ENCODE results near the gene SH3GL1.

The SH3GL1 gene

DNA sequence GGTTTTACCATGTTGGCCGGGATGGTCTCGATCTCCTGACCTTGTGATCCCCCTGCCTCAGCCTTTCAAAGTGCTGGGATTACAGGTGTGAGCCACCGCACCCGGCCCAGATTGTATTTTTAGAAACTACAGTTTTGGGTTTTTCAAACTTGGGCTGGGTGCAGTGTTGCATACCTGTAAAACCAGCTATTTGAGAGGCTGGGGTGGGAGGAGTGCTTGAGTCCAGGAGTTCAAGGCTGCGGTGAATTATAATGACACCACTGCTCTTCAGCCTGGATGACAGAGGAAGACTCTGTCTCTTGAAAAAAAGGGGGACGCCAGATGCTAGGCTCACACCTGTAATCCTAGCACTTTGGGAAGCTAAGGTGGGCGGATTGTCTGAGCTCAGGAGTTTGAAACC, 6.3 kb upstream of the SH3GL1 start:
- no peak overlapping the region for H3K27ac ChIP-seq (ENCODE audit: low read length)
- H3K4me1 ChIP-seq (ENCODE audit: control insufficient read depth, low read depth, low read length): peaks cover 32% of the 10 kb centered on the region
- H3K36me3 ChIP-seq (ENCODE audit: control insufficient read depth, low read depth, low read length): peaks cover 47% of the 10 kb centered on the region
- no peak overlapping the region for H3K9ac ChIP-seq (ENCODE audit: low read length)
- H3K9me3 ChIP-seq (ENCODE audit: control insufficient read depth, low read depth, low read length): no peaks in the 10 kb centered on the region
- H3K4me3 ChIP-seq (ENCODE audit: low read length): no peak overlapping the region
- no peaks in the 10 kb centered on the region for H3K27me3 ChIP-seq (ENCODE audit: control insufficient read depth, insufficient read depth, low read length)

DNA sequence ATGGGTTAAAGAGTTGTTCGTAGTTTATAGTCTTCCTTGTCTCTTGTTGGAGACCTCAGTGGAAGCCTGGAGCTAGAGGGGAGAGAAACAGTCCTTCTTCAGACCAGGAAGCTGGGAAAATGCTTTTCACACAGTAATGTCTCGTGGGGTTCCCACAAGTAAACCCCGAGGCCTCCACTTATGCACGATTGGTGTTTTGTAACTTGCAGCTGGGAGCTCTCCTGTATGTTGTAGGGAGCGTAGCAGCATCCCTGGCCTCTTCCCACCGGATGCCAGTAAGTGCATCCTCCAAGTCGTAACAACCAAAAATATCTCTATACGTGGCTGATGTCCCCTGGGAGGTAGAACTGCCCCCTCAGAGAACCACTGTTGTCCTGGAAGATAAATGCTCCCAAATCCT, 5.6 kb upstream of the SH3GL1 start:
- no peak overlapping the region for H3K27ac ChIP-seq (ENCODE audit: low read length)
- peaks cover 34% of the 10 kb centered on the region for H3K4me1 ChIP-seq (ENCODE audit: control insufficient read depth, low read depth, low read length)
- no peaks in the 10 kb centered on the region for H3K9me3 ChIP-seq (ENCODE audit: control insufficient read depth, low read depth, low read length)
- H3K4me3 ChIP-seq (ENCODE audit: low read length): no peak overlapping the region
- no peaks in the 10 kb centered on the region for H3K27me3 ChIP-seq (ENCODE audit: control insufficient read depth, insufficient read depth, low read length)
- peaks cover 42% of the 10 kb centered on the region for H3K36me3 ChIP-seq (ENCODE audit: control insufficient read depth, low read depth, low read length)
- H3K9ac ChIP-seq (ENCODE audit: low read length): no peak overlapping the region

DNA sequence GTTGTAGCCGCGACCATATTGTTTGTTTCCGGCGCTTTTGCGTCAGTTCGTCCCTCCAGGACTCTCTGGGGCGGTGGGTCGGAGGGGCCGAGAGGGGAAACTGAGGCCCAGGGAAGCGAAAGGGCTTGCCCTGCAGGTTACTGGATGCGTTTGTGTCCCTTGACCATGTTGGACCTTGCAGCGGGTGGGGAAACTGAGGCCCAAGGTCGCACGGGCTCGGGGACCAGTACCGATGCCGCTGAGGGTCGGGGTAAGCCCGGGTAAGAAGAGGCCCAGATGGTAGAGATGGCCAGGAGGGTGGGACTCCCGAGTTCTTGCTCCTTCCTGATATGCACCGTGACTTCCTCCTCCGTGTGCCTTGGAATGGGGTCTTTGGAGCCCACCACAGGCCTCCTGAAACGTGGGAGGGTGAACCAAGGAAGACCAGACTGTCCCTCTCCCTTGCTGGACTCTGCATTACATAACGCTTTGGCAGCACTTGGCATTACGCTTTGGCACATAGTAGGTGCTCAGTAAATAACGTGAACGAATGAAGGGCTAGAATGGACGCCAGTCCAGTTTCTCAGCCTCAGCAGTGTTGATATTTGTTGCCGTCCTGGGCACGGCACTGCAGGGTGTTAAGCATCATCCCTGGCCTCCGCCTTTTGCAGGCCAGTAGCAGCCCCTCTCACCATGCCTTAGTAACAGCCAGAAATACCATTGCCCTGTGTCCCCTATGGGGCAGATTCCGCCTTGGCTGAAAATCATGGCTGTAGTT, 2.8 kb upstream of the SH3GL1 start:
- H3K27me3 ChIP-seq (ENCODE audit: control insufficient read depth, insufficient read depth, low read length): no peaks in the 10 kb centered on the region
- peak overlapping the region; percentile 99 for H3K9ac ChIP-seq (ENCODE audit: low read length)
- H3K4me1 ChIP-seq (ENCODE audit: control insufficient read depth, low read depth, low read length): peaks cover 22% of the 10 kb centered on the region
- no peaks in the 10 kb centered on the region for H3K9me3 ChIP-seq (ENCODE audit: control insufficient read depth, low read depth, low read length)
- peak overlapping the region; percentile 98 for H3K4me3 ChIP-seq (ENCODE audit: low read length)
- peak overlapping the region; percentile 90 for H3K27ac ChIP-seq (ENCODE audit: low read length)
- peaks cover 26% of the 10 kb centered on the region for H3K36me3 ChIP-seq (ENCODE audit: control insufficient read depth, low read depth, low read length)

DNA sequence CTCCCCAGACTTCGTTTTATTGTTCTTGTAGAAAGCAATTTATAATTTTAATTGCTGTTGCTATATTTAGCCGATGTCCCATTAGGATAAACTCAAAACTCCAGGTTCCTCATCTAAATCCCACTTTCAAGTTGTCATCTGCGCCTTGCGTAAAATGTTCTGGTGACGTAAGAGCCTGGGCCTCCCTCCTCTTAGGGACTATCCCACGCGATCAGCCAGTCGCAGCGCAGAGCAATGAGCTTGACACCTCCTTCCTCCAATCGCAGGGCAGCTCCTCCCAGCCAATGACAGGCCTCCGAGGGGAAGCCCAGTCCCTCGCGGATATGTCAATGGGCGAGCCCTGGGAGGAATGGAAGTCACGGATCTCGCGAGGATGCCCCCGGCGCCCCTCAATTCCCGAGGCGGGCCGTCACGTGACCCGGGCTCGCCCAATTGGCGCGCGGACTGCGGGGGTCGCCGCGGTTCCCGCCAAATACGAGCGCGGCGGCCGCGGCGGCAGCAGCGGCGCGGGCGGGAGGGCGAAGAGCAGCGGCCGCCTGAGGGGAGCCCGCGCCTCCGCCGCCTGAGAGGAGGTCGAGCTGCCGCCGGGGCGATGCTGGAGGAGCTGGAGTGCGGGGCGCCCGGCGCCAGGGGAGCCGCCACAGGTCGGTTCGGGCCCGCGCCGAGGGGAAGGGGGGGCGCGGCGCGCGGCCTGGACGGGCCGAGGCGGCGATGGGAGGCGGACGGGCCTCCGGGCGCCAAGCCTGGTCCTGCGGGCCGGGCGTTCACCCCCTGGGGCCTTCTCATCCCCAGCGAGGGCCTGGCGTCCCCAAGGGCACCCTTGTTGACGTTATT, 2.0 kb upstream of the SH3GL1 start, which contains the start of gene CHAF1A:
CHAF1A (plus strand) TSS at position 470 of the 834 bp plus-strand sequence; CDS start at position 593, 123 bp downstream.
- peaks cover 26% of the 10 kb centered on the region for H3K36me3 ChIP-seq (ENCODE audit: control insufficient read depth, low read depth, low read length)
- H3K9ac ChIP-seq (ENCODE audit: low read length): peak within 1 kb of the TSS; percentile 99
- no peaks in the 10 kb centered on the region for H3K27me3 ChIP-seq (ENCODE audit: control insufficient read depth, insufficient read depth, low read length)
- H3K27ac ChIP-seq (ENCODE audit: low read length): peak within 1 kb of the TSS; percentile 90
- H3K9me3 ChIP-seq (ENCODE audit: control insufficient read depth, low read depth, low read length): no peaks in the 10 kb centered on the region
- H3K4me3 ChIP-seq (ENCODE audit: low read length): peak within 1 kb of the TSS; percentile 98
- H3K4me1 ChIP-seq (ENCODE audit: control insufficient read depth, low read depth, low read length): peaks cover 22% of the 10 kb centered on the region

DNA sequence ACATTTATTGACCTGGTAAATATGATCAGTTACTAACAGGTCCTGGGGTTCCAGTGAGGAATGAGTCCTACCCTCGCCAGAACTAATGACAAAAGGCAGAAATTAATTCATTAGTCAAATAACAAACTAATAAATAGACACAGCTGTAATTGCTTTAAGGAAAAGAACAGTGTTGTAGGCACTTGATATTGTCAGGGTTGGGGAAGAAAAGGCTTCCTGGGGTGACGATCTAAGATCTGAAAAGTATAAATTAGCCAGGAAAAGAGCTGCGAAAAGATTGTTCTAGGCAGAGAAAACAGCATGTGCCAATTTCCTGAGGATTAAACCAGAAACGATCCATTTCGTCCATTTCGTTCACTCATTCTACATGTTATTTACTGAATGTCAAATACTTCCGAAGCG, 1.4 kb upstream of the SH3GL1 start:
- Histone ChIP-seq H3K36me3 (ENCODE audit: control insufficient read depth, low read depth, low read length) (peaks cover 21% of the 10 kb centered on the region), H3K9ac (ENCODE audit: low read length) (peak overlapping the region; percentile 41), H3K27ac (ENCODE audit: low read length) (peak overlapping the region; percentile 19), H3K9me3 (ENCODE audit: control insufficient read depth, low read depth, low read length) (no peaks in the 10 kb centered on the region), H3K4me1 (ENCODE audit: control insufficient read depth, low read depth, low read length) (peaks cover 22% of the 10 kb centered on the region), H3K27me3 (ENCODE audit: control insufficient read depth, insufficient read depth, low read length) (no peaks in the 10 kb centered on the region), H3K4me3 (ENCODE audit: low read length) (peak overlapping the region; percentile 44)

DNA sequence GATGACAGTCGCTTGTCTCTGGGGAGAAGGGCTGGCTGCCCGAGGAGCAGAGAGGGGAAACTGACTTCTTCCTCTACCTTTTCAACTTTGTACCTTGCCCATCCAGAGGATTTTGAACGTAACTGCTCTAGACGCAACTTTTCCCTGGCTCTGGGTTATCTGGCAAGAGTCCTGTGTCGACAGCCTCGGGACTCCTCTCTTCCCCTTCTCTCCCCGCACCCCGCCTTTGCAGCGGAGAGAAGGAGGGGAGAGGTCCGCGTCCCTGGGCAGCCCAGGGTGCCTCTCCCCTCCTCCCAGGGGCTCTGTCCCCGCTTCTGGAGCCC, 574 bp downstream of the SH3GL1 start:
- Histone ChIP-seq H3K36me3 (ENCODE audit: control insufficient read depth, low read depth, low read length) (peaks cover 7% of the 10 kb centered on the region), H3K4me1 (ENCODE audit: control insufficient read depth, low read depth, low read length) (peaks cover 17% of the 10 kb centered on the region), H3K27me3 (ENCODE audit: control insufficient read depth, insufficient read depth, low read length) (no peaks in the 10 kb centered on the region), H3K9ac (ENCODE audit: low read length) (peak overlapping the region; percentile 80), H3K4me3 (ENCODE audit: low read length) (peak overlapping the region; percentile 87), H3K9me3 (ENCODE audit: control insufficient read depth, low read depth, low read length) (no peaks in the 10 kb centered on the region), H3K27ac (ENCODE audit: low read length) (no peak overlapping the region)

DNA sequence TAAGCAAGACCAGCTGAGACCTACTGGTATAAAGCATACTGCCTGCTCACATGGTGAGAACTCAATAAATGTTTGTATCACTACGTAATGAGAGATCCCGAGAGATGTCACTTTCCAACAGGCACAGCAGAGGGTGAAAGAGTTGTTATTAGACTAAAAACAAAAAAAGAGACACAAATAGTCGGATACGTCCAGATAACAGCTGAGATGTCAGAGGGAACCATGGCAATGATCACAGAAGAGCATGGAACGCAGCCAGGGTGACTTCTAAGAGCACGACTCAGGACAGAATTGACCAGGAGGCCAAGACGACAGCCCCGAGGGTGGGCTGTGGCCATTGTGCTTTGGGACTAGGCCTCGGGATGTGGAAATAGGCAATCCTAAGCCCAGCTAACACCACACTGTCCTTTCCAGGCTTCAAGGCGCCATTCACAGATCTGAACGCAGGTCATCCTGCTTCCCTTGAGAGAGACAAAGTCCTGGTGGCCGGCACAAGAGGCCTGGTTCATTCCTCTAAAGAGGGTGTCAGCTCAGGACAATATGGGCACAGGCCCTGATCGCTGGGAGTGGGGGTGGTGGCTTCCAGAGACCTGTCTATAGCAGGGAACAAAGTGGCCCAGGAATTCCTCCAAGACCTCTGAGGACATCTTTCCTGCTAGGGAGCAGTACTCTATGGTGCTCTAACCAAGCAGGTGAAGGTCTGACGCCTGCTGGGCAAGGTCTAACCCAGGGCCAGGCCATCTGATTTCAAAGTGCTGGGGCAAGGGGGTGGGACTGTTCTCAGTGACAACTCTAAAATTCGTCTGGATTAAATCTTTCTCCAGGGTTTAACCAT, 3.2 kb downstream of the SH3GL1 start:
- Histone ChIP-seq H3K4me3 (ENCODE audit: low read length) (no peak overlapping the region), H3K9ac (ENCODE audit: low read length) (no peak overlapping the region), H3K36me3 (ENCODE audit: control insufficient read depth, low read depth, low read length) (no peaks in the 10 kb centered on the region), H3K27ac (ENCODE audit: low read length) (no peak overlapping the region), H3K27me3 (ENCODE audit: control insufficient read depth, insufficient read depth, low read length) (no peaks in the 10 kb centered on the region), H3K9me3 (ENCODE audit: control insufficient read depth, low read depth, low read length) (no peaks in the 10 kb centered on the region), H3K4me1 (ENCODE audit: control insufficient read depth, low read depth, low read length) (peaks cover 10% of the 10 kb centered on the region)

DNA sequence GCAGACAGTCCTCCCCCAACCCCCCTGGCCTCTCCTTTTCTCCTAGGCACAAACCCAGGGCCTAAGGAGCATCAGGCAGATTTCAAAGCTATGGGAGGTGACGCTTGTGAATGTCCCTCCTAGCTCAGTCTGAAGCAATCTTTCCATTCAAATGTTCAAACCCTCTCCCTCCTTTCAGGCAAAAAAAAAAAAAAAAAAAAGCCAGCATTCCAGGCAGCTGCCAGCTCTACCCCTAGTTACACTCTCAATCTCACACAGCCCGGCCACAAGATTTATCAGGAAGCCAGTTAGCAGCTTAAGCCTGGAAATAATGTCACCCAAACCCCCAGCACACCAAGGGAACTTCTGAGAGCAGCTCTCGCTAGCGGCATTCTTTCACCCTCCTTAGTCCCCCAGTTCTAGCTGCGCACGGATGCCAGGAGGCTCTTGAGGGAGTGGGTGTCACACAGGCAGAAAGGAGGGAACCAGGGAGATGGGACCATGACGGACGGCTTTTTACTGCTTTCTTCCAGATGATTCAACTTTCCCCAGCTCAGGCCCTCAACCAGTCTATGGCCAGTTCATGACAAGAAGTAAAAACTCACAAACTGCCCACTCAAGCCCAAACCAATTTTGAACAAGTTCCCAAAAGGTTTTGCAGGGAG, 6.3 kb downstream of the SH3GL1 start:
- no peak overlapping the region for H3K9ac ChIP-seq (ENCODE audit: low read length)
- H3K9me3 ChIP-seq (ENCODE audit: control insufficient read depth, low read depth, low read length): no peaks in the 10 kb centered on the region
- peaks cover 21% of the 10 kb centered on the region for H3K4me1 ChIP-seq (ENCODE audit: control insufficient read depth, low read depth, low read length)
- H3K27me3 ChIP-seq (ENCODE audit: control insufficient read depth, insufficient read depth, low read length): no peaks in the 10 kb centered on the region
- no peaks in the 10 kb centered on the region for H3K36me3 ChIP-seq (ENCODE audit: control insufficient read depth, low read depth, low read length)
- no peak overlapping the region for H3K27ac ChIP-seq (ENCODE audit: low read length)
- H3K4me3 ChIP-seq (ENCODE audit: low read length): no peak overlapping the region

DNA sequence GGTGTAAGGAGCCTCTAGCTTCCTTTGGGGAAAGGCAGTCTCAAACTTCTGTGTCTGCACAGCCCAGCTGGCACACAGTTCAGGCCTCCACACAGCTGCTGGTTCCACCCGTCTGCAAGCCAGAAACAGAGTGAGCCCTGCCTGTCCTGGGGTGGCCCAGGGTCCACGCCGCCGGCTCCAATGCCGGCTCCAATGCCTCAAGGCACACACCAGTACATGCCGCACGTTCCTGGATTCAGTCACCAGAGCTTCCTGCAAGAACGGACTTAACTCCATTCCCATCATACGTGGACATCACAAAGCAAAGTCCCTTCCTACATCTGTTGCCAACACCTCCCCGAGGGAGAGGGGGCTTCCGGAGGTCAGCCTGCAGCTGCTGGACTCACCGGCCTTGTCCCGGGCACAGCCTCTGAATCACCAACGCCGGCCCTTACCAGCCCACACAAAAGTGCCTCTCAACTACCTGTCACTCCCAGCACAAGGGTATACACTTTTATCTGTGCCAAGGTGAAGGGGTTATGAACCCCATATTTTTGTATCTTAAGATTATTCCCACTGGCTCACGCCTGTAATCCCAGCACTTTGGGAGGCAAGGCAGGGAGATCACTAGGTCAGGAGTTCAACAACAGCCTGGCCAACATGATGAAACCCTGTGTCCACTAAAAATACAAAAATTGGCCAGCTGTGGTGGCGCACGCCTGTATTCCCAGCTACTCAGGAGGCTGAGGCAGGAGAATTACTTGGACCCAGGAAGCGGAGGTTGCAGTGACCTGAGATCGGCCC, 8.5 kb downstream of the SH3GL1 start:
- H3K27me3 ChIP-seq (ENCODE audit: control insufficient read depth, insufficient read depth, low read length): no peaks in the 10 kb centered on the region
- H3K27ac ChIP-seq (ENCODE audit: low read length): no peak overlapping the region
- no peaks in the 10 kb centered on the region for H3K9me3 ChIP-seq (ENCODE audit: control insufficient read depth, low read depth, low read length)
- H3K4me1 ChIP-seq (ENCODE audit: control insufficient read depth, low read depth, low read length): peaks cover 26% of the 10 kb centered on the region
- H3K36me3 ChIP-seq (ENCODE audit: control insufficient read depth, low read depth, low read length): no peaks in the 10 kb centered on the region
- no peak overlapping the region for H3K9ac ChIP-seq (ENCODE audit: low read length)
- H3K4me3 ChIP-seq (ENCODE audit: low read length): no peak overlapping the region

DNA sequence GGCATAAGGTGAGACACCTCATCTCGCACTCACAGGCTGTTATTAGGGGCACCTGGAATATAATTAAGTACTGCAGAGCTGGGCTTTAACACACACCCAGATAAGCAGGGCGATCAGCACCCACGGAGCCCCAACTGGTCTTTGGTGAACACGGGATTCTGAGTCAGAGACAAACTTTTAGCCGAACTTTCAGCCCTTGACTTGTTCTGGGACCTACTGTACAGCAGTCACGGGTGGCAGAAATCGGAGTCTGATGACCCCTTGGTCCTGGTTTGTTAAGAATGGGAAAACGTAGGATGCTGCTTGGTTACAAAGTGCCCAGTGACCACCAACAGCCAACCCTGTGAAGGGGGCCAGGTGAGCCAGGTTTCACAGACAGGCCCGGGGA, 9.0 kb downstream of the SH3GL1 start:
- no peak overlapping the region for H3K4me3 ChIP-seq (ENCODE audit: low read length)
- H3K9ac ChIP-seq (ENCODE audit: low read length): no peak overlapping the region
- H3K27ac ChIP-seq (ENCODE audit: low read length): no peak overlapping the region

More for the DNA sequence above, 9.0 kb downstream of the SH3GL1 start:
- Histone ChIP-seq H3K9me3 (ENCODE audit: control insufficient read depth, low read depth, low read length) (no peaks in the 10 kb centered on the region), H3K4me1 (ENCODE audit: control insufficient read depth, low read depth, low read length) (peaks cover 26% of the 10 kb centered on the region), H3K36me3 (ENCODE audit: control insufficient read depth, low read depth, low read length) (no peaks in the 10 kb centered on the region), H3K27me3 (ENCODE audit: control insufficient read depth, insufficient read depth, low read length) (no peaks in the 10 kb centered on the region)

Data from iPS-18a (cell line).